Spleen (tissue), 7 donors: Measurements from ENCODE around the gene CYGB.

Source experiments
- CTCF ChIP-seq, 11 experiments: fragments of 200-600 bp in 7 of 11; fragments of 450-650 bp in 4 of 11; sonication (generic) in 4 of 11; IDR thresholded peaks in 8 of 11; conservative IDR thresholded peaks in 3 of 11; 1 replicate in 7 of 11; 2 replicates in 4 of 11; pipeline versions ENCODE4 v1.4.0 to v1.8.0; 2016 to 2021; ENCODE audit warnings: antibody characterized with exemption in 11 of 11, inconsistent platforms in 4 of 11, mild to moderate bottlenecking in 1 of 11
- POLR2A ChIP-seq, 3 donors: fragments of 450-650 bp; IDR thresholded peaks; one replicate each; pipeline ENCODE4 v1.5.1; 2017; ENCODE audit warnings: antibody characterized with exemption in 3 of 3, mild to moderate bottlenecking in 1 of 3
- donor health status: DM: no; HTN: no; CAD: no; lungs with moderate emphysema.
- donor health status: DM: no; HTN: no; CAD: no.
- donor health status: DM: no; HTN: no; CAD: no.

- TF ChIP-seq CTCF (IDR thresholded peaks at IDR 0.05 in 8 of 11, conservative IDR thresholded peaks at IDR 0.05 in 3 of 11) = no peak
- TF ChIP-seq POLR2A (IDR thresholded peaks at IDR 0.05) = no peak
Measured at GRCh38 chr17:76501827-76502307, 35.6 kb downstream of the CYGB start.
